ENCODE data around the gene NLN.

The NLN gene

GRCh38 chr5:65750938-65751337 is 28.9 kb downstream of the NLN start:
- TF ChIP-seq REST (IDR thresholded peaks at IDR 0.05; ENCODE audit: insufficient replicate concordance, low read depth) (no peak), GABPA (IDR thresholded peaks at IDR 0.05; ENCODE audit: low read depth) (no peak), SPI1 (IDR thresholded peaks at IDR 0.05; ENCODE audit: borderline replicate concordance, low read depth) (no peak), POLR2AphosphoS5 (IDR thresholded peaks at IDR 0.05; ENCODE audit: low read depth) (no peak), CTCF (IDR thresholded peaks at IDR 0.05; ENCODE audit: insufficient read depth, low read length) (no peak)
- Histone ChIP-seq H3K27me3 (ENCODE audit: insufficient read depth, poor library complexity, severe bottlenecking) (no peaks in the 10 kb centered on the region), H3K27ac (replicated peaks) (no peak overlapping the region), H3K4me3 (replicated peaks; ENCODE audit: insufficient read depth, low read length) (no peak overlapping the region)
- no peak for DNase-seq (ENCODE audit: low read depth in 1 of 2, low spot score in 1 of 2)

GRCh38 chr5:65753189-65753588 is 31.2 kb downstream of the NLN start:
- no peak overlapping the region for H3K27ac ChIP-seq (replicated peaks)
- no peak for DNase-seq (ENCODE audit: low read depth in 1 of 2, low spot score in 1 of 2)

GRCh38 chr5:65758546-65759144 is 36.6 kb downstream of the NLN start:
- Histone ChIP-seq H3K27ac (replicated peaks) (no peak overlapping the region), H3K4me3 (replicated peaks; ENCODE audit: insufficient read depth, low read length) (no peak overlapping the region), H3K27me3 (ENCODE audit: insufficient read depth, poor library complexity, severe bottlenecking) (no peaks in the 10 kb centered on the region)
- DNase-seq (ENCODE audit: low read depth in 1 of 2, low spot score in 1 of 2): no peak
- no peak for TF ChIP-seq CTCF (IDR thresholded peaks at IDR 0.05; ENCODE audit: insufficient read depth, low read length)
- no peak for TF ChIP-seq POLR2AphosphoS5 (IDR thresholded peaks at IDR 0.05; ENCODE audit: low read depth)
- TF ChIP-seq SPI1 (IDR thresholded peaks at IDR 0.05; ENCODE audit: borderline replicate concordance, low read depth): no peak
- TF ChIP-seq GABPA (IDR thresholded peaks at IDR 0.05; ENCODE audit: low read depth): no peak
- no peak for TF ChIP-seq REST (IDR thresholded peaks at IDR 0.05; ENCODE audit: insufficient replicate concordance, low read depth)

More at GRCh38 chr5:65753189-65753588, 31.2 kb downstream of the NLN start:
- Histone ChIP-seq H3K27me3 (ENCODE audit: insufficient read depth, poor library complexity, severe bottlenecking) (no peaks in the 10 kb centered on the region), H3K4me3 (replicated peaks; ENCODE audit: insufficient read depth, low read length) (no peak overlapping the region)
- TF ChIP-seq POLR2AphosphoS5 (IDR thresholded peaks at IDR 0.05; ENCODE audit: low read depth) (no peak), REST (IDR thresholded peaks at IDR 0.05; ENCODE audit: insufficient replicate concordance, low read depth) (no peak), GABPA (IDR thresholded peaks at IDR 0.05; ENCODE audit: low read depth) (no peak)

Data from HL-60 (cell line).